Measurements from ENCODE around the gene NHLRC4. TPM values are rescaled to one million over a fixed set of nuclear protein-coding genes. Genes with fewer than 3 reads are reported as not detected.

Gene NHLRC4
- total and polyA plus RNA-seq, 9 of the 15 experiments (the other 6 are each of a cell fraction or from before 2014, with no cell fraction given), result 0.24 to 3.7 (median 1.3) TPM; not detected in 2

DNA sequence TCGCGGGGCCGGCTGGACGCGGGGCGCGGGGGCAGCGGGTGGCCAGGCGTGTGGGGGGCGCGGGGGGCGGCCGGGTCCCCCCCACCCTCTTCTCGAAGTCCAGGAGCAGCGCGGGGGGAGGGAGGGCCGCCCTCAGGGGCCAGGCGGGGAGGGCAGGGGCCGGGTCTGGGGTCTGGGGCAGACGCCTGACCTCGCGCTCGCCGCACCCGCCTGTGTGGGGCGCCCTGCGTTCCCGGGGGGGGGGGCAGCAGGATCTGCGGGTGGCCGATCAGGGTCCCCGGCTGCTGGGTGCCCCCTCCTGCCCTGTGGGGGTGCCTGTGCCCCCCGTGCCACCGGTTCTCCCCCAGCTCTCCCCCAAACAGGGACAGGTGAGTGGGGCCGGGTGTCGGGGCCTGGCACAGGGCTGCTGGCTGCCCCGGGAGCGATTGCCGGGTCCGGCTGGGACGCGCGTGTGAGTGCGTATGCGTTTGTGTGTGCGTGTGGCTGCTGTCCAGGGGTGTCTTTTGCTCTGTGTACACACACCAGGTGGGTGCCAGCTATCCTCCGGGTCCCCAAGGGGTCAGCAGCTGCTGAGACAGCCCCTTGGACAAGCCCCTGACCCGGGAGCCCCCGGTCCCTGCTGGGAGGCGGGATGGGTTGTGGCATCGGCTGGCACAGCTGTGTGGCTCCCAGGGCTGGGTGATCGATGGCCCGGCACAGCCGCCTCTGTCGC, 5.9 kb upstream of the NHLRC4 start:
- no peak overlapping the region for H3K4me3 ChIP-seq
- H2AFZ ChIP-seq (ENCODE audit: low read depth, low read length), result no peak overlapping the region
- H3K9ac ChIP-seq (ENCODE audit: insufficient read depth in 1 of 2, low read depth in 2 of 2, low read length in 2 of 2), result peak overlapping the region in 1 of 2 experiments; percentile 74; a peak in 2 of 4 replicates
- no peak overlapping the region for H3K27ac ChIP-seq (ENCODE audit: extremely low read depth, low read depth, low read length)
- no peaks in the 10 kb centered on the region for H3K79me2 ChIP-seq (ENCODE audit: control insufficient read depth, insufficient read depth, low read length)
- H3K27me3 ChIP-seq (ENCODE audit: control insufficient read depth in 2 of 2, insufficient read depth in 2 of 2, low read length in 2 of 2), result peaks cover 3 to 17% of the 10 kb centered on the region in 2 experiments; a peak in 4 of 5 replicates
- intact Hi-C loops (cut with micrococcal nuclease), result no loop called here
- WGBS (ENCODE audit: insufficient coverage, low coverage, missing lambda C conversion rate), result 43% methylated on average over 9 of the region's 54 CpGs
- no peak overlapping the region for H3K4me2 ChIP-seq (ENCODE audit: insufficient read depth, low read length)
- BruUV-seq (replicated peaks), result no TSS peak
- H3K9me3 ChIP-seq (replicated peaks; ENCODE audit: control insufficient read depth, insufficient read depth, low read depth, low read length), result no peaks in the 10 kb centered on the region
- CTCF ChIA-PET (ENCODE audit: low intra/inter-chr PET ratio), result no interaction called here
- H4K20me1 ChIP-seq (replicated peaks; ENCODE audit: control insufficient read depth, insufficient read depth, low read length), result no peaks in the 10 kb centered on the region
- H3K36me3 ChIP-seq (ENCODE audit: control insufficient read depth, insufficient read depth, low read length), result no peaks in the 10 kb centered on the region
- POLR2A ChIA-PET, result interaction anchor here (0.6 kb wide), 1 partner anchor 10 kb away, joined by 3 read pairs; no protein-coding TSS in a partner anchor
- in situ Hi-C loops (cut with MboI), result no loop called here
- ATAC-seq, result no peak
- no peaks in the 10 kb centered on the region for H3K9me1 ChIP-seq (ENCODE audit: control insufficient read depth, insufficient read depth, low read length)
- peak in 2 of 4 experiments; percentile 64 to 70 for DNase-seq (ENCODE audit: extremely low read depth in 1 of 4, low spot score in 3 of 4)
- H3K4me1 ChIP-seq (replicated peaks in 1 of 2; ENCODE audit: control insufficient read depth in 2 of 2, insufficient read depth in 2 of 2, low read length in 2 of 2), result peaks cover 9 to 95% of the 10 kb centered on the region in 2 experiments
- no peak for TF ChIP-seq ETS2 (tag; IDR thresholded peaks at IDR 0.05; ENCODE audit: borderline replicate concordance, poor library complexity, severe bottlenecking)
- TF ChIP-seq ZNF740 (CRISPR knock-in tag; IDR thresholded peaks at IDR 0.05), result 0 out of 2 replicates have a peak, but pooled peaks have one; percentile 3
- no peak for TF ChIP-seq ZNF740 (tag; IDR thresholded peaks at IDR 0.05)
- TF ChIP-seq, protein P1, sequence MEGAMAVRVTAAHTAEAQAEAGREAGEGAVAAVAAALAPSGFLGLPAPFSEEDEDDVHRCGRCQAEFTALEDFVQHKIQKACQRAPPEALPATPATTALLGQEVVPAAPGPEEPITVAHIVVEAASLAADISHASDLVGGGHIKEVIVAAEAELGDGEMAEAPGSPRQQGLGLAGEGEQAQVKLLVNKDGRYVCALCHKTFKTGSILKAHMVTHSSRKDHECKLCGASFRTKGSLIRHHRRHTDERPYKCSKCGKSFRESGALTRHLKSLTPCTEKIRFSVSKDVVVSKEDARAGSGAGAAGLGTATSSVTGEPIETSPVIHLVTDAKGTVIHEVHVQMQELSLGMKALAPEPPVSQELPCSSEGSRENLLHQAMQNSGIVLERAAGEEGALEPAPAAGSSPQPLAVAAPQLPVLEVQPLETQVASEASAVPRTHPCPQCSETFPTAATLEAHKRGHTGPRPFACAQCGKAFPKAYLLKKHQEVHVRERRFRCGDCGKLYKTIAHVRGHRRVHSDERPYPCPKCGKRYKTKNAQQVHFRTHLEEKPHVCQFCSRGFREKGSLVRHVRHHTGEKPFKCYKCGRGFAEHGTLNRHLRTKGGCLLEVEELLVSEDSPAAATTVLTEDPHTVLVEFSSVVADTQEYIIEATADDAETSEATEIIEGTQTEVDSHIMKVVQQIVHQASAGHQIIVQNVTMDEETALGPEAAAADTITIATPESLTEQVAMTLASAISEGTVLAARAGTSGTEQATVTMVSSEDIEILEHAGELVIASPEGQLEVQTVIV (CRISPR knock-in tag; IDR thresholded peaks at IDR 0.05; ENCODE audit: borderline replicate concordance), result no peak
- no peak for TF ChIP-seq RBM15 (IDR thresholded peaks at IDR 0.05; ENCODE audit: insufficient read depth, low read length)
- no peak for TF ChIP-seq SAFB (IDR thresholded peaks at IDR 0.05; ENCODE audit: borderline replicate concordance, low read depth, low read length)
- no peak for TF ChIP-seq CTBP1 (IDR thresholded peaks at IDR 0.05; ENCODE audit: borderline replicate concordance)
- no peak for FAIRE-seq
